HG03135 (cell line): ENCODE measurements around the gene DENND5B.
A peak's percentile ranks its signal among the peaks of the same experiment; 100 is the strongest.
"Not testable (repeated sequence)": the region's sequence is repeated elsewhere in the genome, so short reads cannot be mapped to it uniquely, and the experiment has no call there.

Experiments used
- ATAC-seq: cut with Tn5 transposase; IDR thresholded peaks from one replicate; pipeline ENCODE4 v1.9.1; 2021; ENCODE audit warnings: mild to moderate bottlenecking, moderate library complexity; ENCODE audit not compliant: unreplicated experiment

Gene DENND5B

DNA sequence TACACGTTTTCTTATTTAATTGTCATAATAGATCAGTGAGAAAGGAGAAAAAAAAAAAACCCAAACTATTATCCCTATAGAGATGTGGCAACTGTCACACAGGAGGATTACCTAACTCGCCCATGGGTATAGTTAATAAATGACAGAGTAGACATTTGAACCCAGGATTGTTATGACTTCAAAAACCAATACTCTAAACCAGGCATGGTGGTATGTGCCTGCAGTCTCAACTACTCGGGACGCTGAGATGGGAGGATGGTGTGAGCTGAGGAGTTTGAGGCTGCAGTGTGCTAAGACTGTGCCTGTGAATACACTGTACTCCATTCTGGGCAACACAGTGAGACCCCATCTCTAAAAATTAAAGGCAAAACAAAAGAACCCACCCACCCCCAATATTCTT is 114.5 kb downstream of the DENND5B start:
- ATAC-seq, result no peak

GRCh38 chr12:31475610-31476009 is 115.3 kb downstream of the DENND5B start:
- ATAC-seq, result not testable (repeated sequence)

- no peak for ATAC-seq
These were observed 116.2 kb downstream of the DENND5B start for GRCh38 chr12:31474751-31475150.

- ATAC-seq, result no peak
These were observed 119.1 kb downstream of the DENND5B start for GRCh38 chr12:31471823-31472222.

DNA sequence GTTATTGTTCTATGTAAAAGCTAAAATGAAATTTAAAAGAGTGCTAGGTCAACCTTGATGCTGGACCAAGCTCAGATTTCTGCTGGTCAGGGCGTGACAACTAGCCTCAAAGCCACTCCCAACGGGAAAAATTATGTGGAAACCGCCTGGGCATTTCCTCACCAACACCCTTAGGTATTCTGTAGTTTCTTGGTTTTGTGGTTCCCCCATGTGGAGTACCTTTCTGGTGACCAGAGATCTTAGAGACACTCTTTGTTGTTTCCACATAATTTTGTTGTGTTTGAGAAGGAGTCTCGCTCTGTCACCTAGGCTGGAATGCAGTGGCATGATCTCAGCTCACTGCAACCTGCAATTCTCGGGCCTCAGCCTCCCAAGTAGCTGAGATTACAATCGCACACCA is 119.9 kb downstream of the DENND5B start:
- ATAC-seq, result no peak

GRCh38 chr12:31470459-31470858 is 120.5 kb downstream of the DENND5B start:
- ATAC-seq, result no peak

DNA sequence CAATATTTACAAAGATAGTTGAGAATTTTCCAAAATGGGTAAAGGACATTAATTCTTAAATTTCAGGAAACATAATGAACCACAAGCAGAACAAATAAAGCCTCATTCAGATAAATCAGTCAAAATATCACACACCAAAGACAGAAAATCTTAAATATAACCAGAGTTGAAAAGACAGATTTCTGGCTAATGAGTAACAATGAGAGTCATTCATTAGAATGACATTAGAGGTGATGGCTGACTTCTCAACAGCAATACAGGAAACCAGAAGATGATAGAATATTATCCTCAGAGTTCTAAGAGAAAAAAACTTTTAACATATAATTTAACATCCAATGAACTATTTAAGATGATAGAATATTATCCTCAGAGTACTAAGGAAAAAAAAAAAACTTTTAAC is 124.2 kb downstream of the DENND5B start:
- ATAC-seq, result no peak

GRCh38 chr12:31465002-31465401 is 125.9 kb downstream of the DENND5B start:
- ATAC-seq, result no peak

DNA sequence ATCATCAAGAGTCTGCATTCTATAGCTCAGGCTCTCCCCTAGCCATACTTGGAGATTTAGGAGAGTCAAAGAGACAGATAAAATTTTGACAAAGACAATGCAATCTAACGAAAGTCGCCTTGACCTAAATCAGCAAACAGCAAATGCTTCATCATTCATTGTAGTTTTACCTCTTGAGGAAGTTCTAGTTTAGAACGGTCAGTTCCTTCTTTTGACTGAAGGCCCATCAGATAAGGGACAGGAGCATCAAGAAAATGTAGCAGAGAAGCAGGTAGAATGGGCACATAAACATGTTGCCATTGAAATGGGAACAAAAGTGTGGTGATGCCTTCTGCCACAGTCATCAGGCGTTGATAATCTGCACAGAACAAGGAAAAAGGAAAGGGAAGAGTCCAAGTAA is 130.9 kb downstream of the DENND5B start:
- no peak for ATAC-seq

GRCh38 chr12:31456562-31456961 is 134.4 kb downstream of the DENND5B start:
- ATAC-seq, result no peak

DNA sequence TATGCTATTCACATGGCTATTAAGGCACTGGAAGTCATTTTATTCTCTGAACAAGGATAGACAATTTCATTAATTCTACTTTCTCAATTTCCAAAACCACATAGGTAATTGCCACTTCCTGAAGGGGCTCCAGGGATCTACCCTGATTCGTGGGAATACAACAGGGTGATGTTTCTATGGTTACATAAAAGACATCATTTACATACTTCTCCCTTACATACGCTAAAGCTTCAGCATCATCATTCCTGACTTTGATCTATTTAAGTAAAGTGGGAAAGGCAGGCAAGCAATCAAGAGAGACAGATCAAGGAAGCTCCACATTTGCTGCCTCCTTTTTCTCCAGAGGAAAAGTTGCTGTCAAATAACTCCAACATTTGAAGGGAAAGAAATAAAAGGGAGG is 146.2 kb downstream of the DENND5B start:
- no peak for ATAC-seq

DNA sequence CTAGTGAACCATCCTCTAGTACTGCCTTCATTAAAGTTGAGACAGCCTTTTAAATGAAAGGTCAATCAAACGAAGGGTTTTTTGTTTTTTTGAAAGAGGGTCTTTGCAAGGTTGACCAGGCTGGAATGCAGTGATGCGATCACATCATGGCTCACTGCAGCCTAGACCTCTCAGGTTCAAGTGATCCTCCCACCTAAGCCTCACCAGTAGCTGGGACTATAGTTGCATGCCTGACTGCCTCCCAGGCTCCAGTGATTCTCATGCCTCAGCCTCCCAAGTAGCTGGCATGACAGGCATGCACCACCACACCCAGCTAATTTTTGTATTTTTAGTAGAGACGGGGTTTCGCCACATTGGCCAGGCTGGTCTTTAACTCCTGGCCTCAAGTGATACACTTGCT is 150.3 kb downstream of the DENND5B start:
- no peak for ATAC-seq

DNA sequence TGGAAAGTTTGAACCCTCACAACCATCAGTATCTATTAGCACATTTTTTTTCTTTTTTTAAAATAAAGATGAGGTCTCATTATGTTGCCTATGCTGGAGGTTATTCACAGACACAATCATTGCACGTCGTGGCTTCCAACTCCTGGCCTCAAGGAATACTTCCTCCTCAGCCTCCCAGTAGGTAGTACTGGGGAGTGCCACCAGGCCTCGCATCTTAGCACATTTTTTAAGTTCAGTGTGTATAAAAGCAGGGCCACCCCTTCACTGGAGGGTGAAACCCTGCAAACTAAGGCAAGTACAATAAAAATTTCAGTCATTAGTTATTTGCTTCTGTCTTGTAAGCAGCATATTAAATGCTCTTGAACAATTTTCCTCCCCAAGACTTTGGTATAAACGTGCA is 150.8 kb downstream of the DENND5B start:
- ATAC-seq, result no peak

- ATAC-seq, result no peak
These were observed 159.2 kb downstream of the DENND5B start for GRCh38 chr12:31431721-31432240.

DNA sequence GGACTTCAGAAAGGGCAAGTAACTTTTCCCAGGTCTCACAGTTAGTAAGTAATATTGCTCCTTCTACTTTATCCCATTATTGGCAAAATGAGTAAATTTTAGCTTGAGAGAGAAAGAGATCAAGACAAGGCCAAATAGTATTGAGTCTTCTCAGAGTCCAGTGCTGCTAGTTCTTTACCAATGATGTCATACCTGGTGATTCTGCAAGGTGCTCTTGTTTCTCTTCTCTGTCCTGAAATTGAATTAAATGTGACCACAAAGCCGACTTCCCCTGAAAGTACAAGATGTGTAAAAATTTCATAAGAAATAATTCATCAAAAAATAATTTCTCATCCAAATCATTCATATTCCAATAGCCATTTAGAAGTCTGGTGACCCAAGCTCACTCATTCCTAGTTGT is 167.5 kb downstream of the DENND5B start:
- no peak for ATAC-seq

DNA sequence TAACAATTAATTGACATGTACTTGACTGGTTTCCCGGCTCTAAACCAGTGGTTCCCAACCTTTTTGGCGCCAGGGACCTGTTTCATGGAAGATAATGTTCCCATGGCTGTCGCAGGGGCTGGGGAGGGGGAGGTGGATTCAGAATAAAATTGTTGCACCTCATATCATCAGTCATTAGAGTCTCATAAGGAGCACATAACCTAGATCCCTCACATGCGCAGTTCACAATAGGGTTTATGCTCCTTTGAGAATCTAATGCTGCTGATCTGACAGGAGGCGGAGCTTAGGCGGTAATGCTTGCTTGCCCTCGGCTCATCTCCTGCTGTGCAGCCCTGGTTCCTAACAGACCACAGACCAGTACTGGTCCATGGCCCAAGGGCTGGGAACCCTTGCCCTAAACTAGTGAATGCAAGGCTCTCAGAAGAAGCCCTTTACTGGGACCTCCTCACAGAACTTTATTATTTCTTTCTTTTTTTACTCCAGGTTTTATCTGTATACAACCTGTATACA is 178.6 kb downstream of the DENND5B start:
- no peak for ATAC-seq

- no peak for ATAC-seq
These were observed 182.2 kb downstream of the DENND5B start for GRCh38 chr12:31408763-31409162.

DNA sequence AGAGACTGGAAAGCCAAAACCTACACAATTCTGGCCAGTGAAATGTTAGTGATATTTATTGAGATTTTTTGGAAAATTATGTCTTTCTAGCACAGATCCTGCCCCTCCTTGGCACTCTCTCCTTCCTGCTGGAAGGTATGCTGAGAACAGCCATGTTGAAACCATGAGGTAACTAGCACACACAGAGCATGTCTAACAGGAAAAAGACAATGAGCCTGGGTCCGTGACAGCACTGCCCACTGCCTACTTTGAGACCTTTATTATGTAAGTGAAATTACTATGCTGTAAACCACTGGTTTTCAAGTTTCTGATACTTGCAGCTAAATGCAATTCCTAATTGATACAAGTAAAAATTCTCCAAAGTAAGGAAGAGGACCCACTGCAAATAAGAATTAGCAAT is 183.4 kb downstream of the DENND5B start:
- no peak for ATAC-seq

GRCh38 chr12:31406345-31406744 is 184.6 kb downstream of the DENND5B start:
- ATAC-seq, result peak; percentile 46

- no peak for ATAC-seq
These were observed 185.9 kb downstream of the DENND5B start for GRCh38 chr12:31405021-31405420.

- ATAC-seq, result peak; percentile 83
These were observed 187.8 kb downstream of the DENND5B start for GRCh38 chr12:31403099-31403607.

DNA sequence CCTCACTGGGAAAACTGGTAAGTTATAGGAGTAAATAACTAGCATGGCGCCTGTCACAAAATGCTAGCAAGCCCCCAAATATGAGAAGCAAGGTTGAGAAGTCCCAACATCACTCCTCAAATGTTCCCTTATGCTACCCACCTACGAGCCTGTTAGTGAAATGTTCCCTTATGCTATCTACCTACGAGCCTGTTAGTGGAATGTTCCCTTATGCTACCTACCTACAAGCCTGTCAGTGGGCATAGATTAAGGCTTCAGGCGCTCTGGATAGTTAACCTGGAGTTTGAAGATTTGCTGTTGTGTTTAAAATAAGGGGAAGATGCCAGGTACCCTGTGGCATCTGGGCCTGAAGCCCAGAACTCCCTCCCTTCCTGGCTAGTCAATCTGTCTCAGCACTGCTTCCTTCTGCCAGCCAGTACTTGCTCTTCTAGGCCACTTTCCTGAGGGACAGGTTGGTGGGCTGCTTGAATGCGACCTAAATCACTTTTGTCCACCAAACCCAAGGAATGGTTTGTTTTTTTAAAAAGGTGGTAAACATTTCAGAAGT is 197.9 kb downstream of the DENND5B start:
- ATAC-seq, result no peak

- ATAC-seq, result no peak
These were observed 199.9 kb downstream of the DENND5B start for GRCh38 chr12:31390991-31391390.
